Kidney (tissue), 14 donors: ENCODE results near the gene CAMTA1. TPM values are rescaled to one million over a fixed set of nuclear protein-coding genes. Genes with fewer than 3 reads are reported as not detected.
"Not testable (repeated sequence)": the region's sequence is repeated elsewhere in the genome, so short reads cannot be mapped to it uniquely, and the experiment has no call there.

Experiments used
- DNase-seq, 5 donors: peaks; one replicate each; pipeline ENCODE4 v3.0.0-alpha.2; 2013 to 2020
- FAIRE-seq: peaks from 2 replicates; lab custom pipeline; 2012; peaks lifted over from hg19 to GRCh38; lab: Jason Lieb, UNC
- H3K27ac ChIP-seq, 2 donors: one replicate each; pipeline ENCODE4 v1.7.0; 2013; ENCODE audit warnings: low read depth in 2 of 2, low read length in 2 of 2, inconsistent platforms in 1 of 2
- H3K27me3 ChIP-seq: one replicate; pipeline ENCODE4 v1.7.1; 2013; ENCODE audit warnings: low read length, inconsistent platforms; ENCODE audit not compliant: control insufficient read depth, insufficient read depth
- H3K36me3 ChIP-seq, 3 donors: one replicate each; pipeline versions ENCODE4 v1.7.0 to v1.7.1; 2013; ENCODE audit warnings: low read length in 3 of 3, control low read depth in 1 of 3, inconsistent platforms in 1 of 3; ENCODE audit not compliant: insufficient read depth in 3 of 3, control insufficient read depth in 2 of 3
- H3K4me1 ChIP-seq, 3 donors: one replicate each; pipeline versions ENCODE4 v1.7.0 to v1.7.1; 2013; ENCODE audit warnings: low read length in 3 of 3, inconsistent platforms in 1 of 3, low read depth in 1 of 3; ENCODE audit not compliant: control insufficient read depth in 2 of 3, insufficient read depth in 2 of 3
- H3K4me3 ChIP-seq, 3 donors: one replicate each; pipeline versions ENCODE4 v1.7.0 to v1.8.1; 2013; ENCODE audit warnings: low read length in 3 of 3, control low read depth in 1 of 3, inconsistent platforms in 1 of 3
- H3K9ac ChIP-seq, 3 donors: one replicate each; pipeline versions ENCODE4 v1.7.0 to v1.7.1; 2013; ENCODE audit warnings: low read length in 3 of 3, control low read depth in 1 of 3, inconsistent platforms in 1 of 3
- H3K9me3 ChIP-seq, 3 donors: one replicate each; pipeline versions ENCODE4 v1.7.0 to v1.7.1; 2013; ENCODE audit warnings: low read length in 3 of 3, control low read depth in 1 of 3, inconsistent platforms in 1 of 3; ENCODE audit not compliant: control insufficient read depth in 2 of 3, insufficient read depth in 1 of 3
- CTCF ChIP-seq: IDR thresholded peaks from 3 replicates; pipeline ENCODE4 v1.5.1; 2012; ENCODE audit warnings: mild to moderate bottlenecking, moderate library complexity, borderline replicate concordance; ENCODE audit not compliant: insufficient read depth; ENCODE audit errors: extremely low read depth
- intact Hi-C: fragments of 100-400 bp; cut with DNase I; formaldehyde crosslinking; loops from one replicate; pipeline ENCODE4 v1.11.1; 2022
- polyA plus RNA-seq: library from polyadenylated mRNA; stranded (reverse); fragments of 350-450 nt; fragmentation: Illumina TruSeq; extraction: RNeasy Lipid Tissue Mini Kit (QIAGEN cat#74804); gene quantifications from one replicate; pipeline ENCODE4 v1.2.3, GENCODE V29; 2014; ENCODE audit warnings: low read depth, low replicate concordance; ENCODE audit not compliant: insufficient read depth
- total RNA-seq: library from RNA; stranded (reverse); fragmentation: NEBNext Ultra II Directional; extraction: Animal tissue kit (Norgen Biotek cat#: 25700); gene quantifications from one replicate; pipeline ENCODE4 v1.2.1, GENCODE V29; 2021
- donor health status: control.
- donor health status: control.
- donor health status: control.
- donor health status: control.
- donor health status: control.
- donor health status: DM: yes; HTN: yes; CAD: no.
- donor health status: Normal renal cell carcinoma (clear cell type).

CAMTA1 gene
- total and polyA plus RNA-seq, 2 donors from 2014 or later, result 79.0 to 170 TPM

- H3K9me3 ChIP-seq, result peaks cover 0 to 1% (median 0%) of the 10 kb centered on the region in 3 donors
- peaks cover 0 to 3% (median 0%) of the 10 kb centered on the region in 3 donors for H3K4me1 ChIP-seq
- H3K27ac ChIP-seq, result no peak overlapping the region
- no peak for FAIRE-seq
- H3K36me3 ChIP-seq, result peaks cover 3 to 57% (median 19%) of the 10 kb centered on the region in 3 donors
- no peak for TF ChIP-seq CTCF
- intact Hi-C loops, result no loop called here
- H3K9ac ChIP-seq, result no peak overlapping the region
- DNase-seq, result no peak
- H3K4me3 ChIP-seq, result no peak overlapping the region
- H3K27me3 ChIP-seq, result no peaks in the 10 kb centered on the region
Observed at GRCh38 chr1:7789828-7790227, 1004.6 kb downstream of the CAMTA1 start.

- H3K27ac ChIP-seq, intact Hi-C loops, FAIRE-seq, H3K4me3 ChIP-seq, H3K4me1 ChIP-seq, H3K27me3 ChIP-seq, H3K9ac ChIP-seq, DNase-seq, H3K9me3 ChIP-seq: not testable (repeated sequence)
- H3K36me3 ChIP-seq, result peaks cover 3 to 63% (median 21%) of the 10 kb centered on the region in 3 donors
Observed at GRCh38 chr1:7791027-7791426, 1005.8 kb downstream of the CAMTA1 start.

- TF ChIP-seq CTCF, result no peak
- DNase-seq (no peak), FAIRE-seq (no peak)
- Histone ChIP-seq H3K4me3 (no peak overlapping the region), H3K4me1 (no peaks in the 10 kb centered on the region), H3K9ac (no peak overlapping the region), H3K36me3 (peaks cover 2 to 56% (median 26%) of the 10 kb centered on the region in 3 donors), H3K27ac (no peak overlapping the region), H3K27me3 (no peaks in the 10 kb centered on the region), H3K9me3 (peaks cover 0 to 1% (median 0%) of the 10 kb centered on the region in 3 donors)
- intact Hi-C loops, result no loop called here
Observed at GRCh38 chr1:7795406-7795805, 1010.2 kb downstream of the CAMTA1 start.

- Histone ChIP-seq H3K9me3 (no peaks in the 10 kb centered on the region), H3K27ac (no peak overlapping the region), H3K27me3 (no peaks in the 10 kb centered on the region), H3K36me3 (peaks cover 0 to 72% (median 39%) of the 10 kb centered on the region in 3 donors), H3K4me3 (no peak overlapping the region), H3K9ac (no peak overlapping the region), H3K4me1 (no peaks in the 10 kb centered on the region)
- TF ChIP-seq CTCF, result no peak
- DNase-seq (no peak), FAIRE-seq (no peak)
- intact Hi-C loops, result no loop called here
Observed at GRCh38 chr1:7805460-7805859, 1020.2 kb downstream of the CAMTA1 start.
